ENCODE results near the gene MYO15A.

DNA sequence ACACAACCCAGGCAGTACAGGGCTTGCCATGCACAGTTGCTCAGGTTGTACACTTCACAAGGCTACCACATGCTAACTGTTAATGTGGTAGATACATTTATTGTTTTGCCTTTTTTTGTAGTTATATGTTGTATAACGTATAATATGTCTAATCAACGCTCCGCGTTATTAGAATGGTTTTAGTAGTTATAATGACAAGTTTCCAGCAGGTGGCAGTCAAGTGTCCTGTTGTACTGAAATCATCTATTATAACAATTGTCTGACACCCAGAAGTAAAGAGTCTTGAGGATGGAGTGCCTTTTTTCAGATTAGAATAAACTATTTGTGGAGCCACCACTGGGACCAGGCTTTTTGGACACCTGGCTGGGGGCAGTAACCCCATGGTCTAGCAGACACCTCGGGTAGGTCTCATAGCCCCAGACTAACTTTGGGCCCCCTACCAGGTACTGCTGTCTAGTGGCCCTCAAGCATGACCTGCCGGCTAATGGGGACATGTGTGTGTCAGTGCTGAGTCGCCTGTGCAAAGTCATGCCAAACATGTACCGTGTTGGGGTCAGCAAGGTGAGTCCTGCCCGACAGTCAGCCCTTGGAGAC is 32.8 kb downstream of the MYO15A start:
- TF ChIP-seq POLR2A (IDR thresholded peaks at IDR 0.05; ENCODE audit: low read length) (no peak), GATA1 (IDR thresholded peaks at IDR 0.05; ENCODE audit: low read depth, low read length) (no peak)

All from erythroblast (primary cell).